ENCODE measurements around the gene ARPC5.

DNA sequence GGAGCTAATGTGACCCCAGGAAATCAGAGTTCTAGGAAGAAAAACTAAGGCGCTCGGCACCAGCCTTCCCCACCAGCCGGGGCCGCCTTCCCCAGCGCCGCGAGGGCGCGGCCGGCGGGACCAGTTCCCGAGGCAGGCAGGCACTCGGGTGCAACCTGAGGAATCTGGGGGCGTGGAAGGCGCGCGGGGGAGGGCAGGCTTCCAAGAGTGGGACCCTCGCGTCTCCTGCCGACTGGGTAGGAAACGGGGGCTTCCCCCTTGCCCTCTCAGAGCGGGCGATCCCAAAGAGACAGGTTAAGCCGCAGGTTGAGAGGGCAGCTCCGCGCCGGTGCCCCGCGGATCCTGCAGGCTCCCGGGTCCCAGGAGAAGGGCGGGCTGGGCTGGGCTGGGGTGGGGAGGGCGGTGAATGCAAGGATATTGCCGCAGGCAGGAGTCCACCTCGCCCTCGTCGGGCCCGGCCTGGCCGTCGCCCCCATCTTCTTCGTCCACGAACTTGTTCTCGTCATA, 431 bp downstream of the ARPC5 start:
- TF ChIP-seq, protein P1, sequence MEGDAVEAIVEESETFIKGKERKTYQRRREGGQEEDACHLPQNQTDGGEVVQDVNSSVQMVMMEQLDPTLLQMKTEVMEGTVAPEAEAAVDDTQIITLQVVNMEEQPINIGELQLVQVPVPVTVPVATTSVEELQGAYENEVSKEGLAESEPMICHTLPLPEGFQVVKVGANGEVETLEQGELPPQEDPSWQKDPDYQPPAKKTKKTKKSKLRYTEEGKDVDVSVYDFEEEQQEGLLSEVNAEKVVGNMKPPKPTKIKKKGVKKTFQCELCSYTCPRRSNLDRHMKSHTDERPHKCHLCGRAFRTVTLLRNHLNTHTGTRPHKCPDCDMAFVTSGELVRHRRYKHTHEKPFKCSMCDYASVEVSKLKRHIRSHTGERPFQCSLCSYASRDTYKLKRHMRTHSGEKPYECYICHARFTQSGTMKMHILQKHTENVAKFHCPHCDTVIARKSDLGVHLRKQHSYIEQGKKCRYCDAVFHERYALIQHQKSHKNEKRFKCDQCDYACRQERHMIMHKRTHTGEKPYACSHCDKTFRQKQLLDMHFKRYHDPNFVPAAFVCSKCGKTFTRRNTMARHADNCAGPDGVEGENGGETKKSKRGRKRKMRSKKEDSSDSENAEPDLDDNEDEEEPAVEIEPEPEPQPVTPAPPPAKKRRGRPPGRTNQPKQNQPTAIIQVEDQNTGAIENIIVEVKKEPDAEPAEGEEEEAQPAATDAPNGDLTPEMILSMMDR (IDR thresholded peaks at IDR 0.05), result no peak
- no peak for TF ChIP-seq ZFP36 (IDR thresholded peaks at IDR 0.05; ENCODE audit: borderline replicate concordance, partially characterized antibody)
- TF ChIP-seq, protein P2, sequence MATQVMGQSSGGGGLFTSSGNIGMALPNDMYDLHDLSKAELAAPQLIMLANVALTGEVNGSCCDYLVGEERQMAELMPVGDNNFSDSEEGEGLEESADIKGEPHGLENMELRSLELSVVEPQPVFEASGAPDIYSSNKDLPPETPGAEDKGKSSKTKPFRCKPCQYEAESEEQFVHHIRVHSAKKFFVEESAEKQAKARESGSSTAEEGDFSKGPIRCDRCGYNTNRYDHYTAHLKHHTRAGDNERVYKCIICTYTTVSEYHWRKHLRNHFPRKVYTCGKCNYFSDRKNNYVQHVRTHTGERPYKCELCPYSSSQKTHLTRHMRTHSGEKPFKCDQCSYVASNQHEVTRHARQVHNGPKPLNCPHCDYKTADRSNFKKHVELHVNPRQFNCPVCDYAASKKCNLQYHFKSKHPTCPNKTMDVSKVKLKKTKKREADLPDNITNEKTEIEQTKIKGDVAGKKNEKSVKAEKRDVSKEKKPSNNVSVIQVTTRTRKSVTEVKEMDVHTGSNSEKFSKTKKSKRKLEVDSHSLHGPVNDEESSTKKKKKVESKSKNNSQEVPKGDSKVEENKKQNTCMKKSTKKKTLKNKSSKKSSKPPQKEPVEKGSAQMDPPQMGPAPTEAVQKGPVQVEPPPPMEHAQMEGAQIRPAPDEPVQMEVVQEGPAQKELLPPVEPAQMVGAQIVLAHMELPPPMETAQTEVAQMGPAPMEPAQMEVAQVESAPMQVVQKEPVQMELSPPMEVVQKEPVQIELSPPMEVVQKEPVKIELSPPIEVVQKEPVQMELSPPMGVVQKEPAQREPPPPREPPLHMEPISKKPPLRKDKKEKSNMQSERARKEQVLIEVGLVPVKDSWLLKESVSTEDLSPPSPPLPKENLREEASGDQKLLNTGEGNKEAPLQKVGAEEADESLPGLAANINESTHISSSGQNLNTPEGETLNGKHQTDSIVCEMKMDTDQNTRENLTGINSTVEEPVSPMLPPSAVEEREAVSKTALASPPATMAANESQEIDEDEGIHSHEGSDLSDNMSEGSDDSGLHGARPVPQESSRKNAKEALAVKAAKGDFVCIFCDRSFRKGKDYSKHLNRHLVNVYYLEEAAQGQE (IDR thresholded peaks at IDR 0.05), result no peak
- no peak for TF ChIP-seq KDM1A (IDR thresholded peaks at IDR 0.05; ENCODE audit: low read depth)
- TF ChIP-seq RCOR1 (IDR thresholded peaks at IDR 0.05; ENCODE audit: low read depth, low read length), result no peak
- no peak for TF ChIP-seq POLR2A (IDR thresholded peaks at IDR 0.05; ENCODE audit: low read length)
- TF ChIP-seq, protein P3, sequence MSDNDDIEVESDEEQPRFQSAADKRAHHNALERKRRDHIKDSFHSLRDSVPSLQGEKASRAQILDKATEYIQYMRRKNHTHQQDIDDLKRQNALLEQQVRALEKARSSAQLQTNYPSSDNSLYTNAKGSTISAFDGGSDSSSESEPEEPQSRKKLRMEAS (IDR thresholded peaks at IDR 0.05), result no peak

Data from A549 (cell line).